Effector CD8-positive, alpha-beta T cell (primary cell): ENCODE results near the gene GFOD2.
"Not testable (repeated sequence)": the region's sequence is repeated elsewhere in the genome, so short reads cannot be mapped to it uniquely, and the experiment has no call there.

Experiments used
- DNase-seq: peaks from one replicate; lab custom pipeline; 2025; lab: John Stamatoyannopoulos, UW
- total RNA-seq, 4 experiments: gene quantifications; one replicate each; lab custom pipeline; 2026; lab: John Stamatoyannopoulos, UW

Gene GFOD2, protein sequence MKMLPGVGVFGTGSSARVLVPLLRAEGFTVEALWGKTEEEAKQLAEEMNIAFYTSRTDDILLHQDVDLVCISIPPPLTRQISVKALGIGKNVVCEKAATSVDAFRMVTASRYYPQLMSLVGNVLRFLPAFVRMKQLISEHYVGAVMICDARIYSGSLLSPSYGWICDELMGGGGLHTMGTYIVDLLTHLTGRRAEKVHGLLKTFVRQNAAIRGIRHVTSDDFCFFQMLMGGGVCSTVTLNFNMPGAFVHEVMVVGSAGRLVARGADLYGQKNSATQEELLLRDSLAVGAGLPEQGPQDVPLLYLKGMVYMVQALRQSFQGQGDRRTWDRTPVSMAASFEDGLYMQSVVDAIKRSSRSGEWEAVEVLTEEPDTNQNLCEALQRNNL
- total RNA-seq: 26.3 to 35.9 (median 31.4) reads per million in 4 experiments

DNA sequence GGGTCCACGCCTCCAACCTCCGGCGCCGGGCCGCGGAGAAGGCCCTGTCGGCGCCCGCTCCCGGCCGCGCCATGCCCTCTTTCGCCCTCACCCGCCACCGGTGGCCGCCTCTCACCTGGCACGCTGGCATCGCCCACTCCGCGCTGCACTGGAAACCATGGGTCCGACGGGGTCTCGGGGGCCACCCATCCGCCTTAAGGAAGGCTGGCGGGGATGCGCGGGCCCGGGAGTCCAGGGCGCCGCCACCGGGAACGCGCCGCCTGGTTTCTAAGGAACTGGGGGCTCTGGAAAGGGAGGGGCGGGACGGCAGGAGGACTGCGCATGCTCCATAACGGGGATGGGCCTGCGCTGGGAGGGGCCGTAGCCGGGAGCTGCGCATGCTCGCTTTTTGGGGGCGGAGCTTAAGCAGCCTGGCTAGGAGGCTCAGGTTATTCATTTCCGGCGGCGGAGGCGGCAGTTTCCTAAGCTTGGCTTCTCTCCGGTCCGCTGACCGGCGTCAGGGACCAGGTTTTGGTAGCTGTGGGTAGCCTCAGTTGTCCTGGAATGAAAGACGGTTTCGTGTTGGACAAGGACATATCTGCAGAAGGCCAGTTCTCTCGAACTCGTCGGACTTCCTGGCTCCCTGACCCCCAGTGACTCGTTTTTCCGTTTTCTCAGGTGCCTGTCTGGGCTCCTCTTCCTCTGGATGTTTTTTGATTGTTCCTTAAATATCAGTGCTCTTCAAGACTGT lies at the start of gene GFOD2:
GFOD2 (minus strand) TSS at position 269 of the 730 bp plus-strand sequence. CDS start 33,601 bp downstream, outside the sequence.
- DNase-seq: peak; percentile 96

GRCh38 chr16:67767953-67768352 lies 48.8 kb upstream of the GFOD2 start:
- DNase-seq: no peak

DNA sequence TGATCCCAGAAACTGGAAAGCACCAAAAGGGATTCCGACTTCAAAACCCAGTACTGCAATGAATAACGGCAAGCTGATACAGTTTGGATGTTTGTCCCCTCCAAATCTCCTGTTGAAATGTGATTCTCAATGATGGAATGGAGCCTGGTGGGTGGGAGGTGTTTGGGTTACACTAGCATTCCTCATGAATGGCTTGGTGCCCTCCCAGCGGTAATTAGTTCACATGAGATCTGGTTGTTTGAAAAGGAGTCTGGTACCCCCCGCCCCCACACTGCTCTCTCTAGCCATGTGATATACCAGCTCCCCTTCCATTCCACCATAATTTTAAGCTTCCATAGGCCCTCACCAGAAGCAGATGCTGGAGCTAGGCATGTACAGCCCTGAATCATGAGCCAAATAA lies 47.2 kb upstream of the GFOD2 start:
- no peak for DNase-seq

DNA sequence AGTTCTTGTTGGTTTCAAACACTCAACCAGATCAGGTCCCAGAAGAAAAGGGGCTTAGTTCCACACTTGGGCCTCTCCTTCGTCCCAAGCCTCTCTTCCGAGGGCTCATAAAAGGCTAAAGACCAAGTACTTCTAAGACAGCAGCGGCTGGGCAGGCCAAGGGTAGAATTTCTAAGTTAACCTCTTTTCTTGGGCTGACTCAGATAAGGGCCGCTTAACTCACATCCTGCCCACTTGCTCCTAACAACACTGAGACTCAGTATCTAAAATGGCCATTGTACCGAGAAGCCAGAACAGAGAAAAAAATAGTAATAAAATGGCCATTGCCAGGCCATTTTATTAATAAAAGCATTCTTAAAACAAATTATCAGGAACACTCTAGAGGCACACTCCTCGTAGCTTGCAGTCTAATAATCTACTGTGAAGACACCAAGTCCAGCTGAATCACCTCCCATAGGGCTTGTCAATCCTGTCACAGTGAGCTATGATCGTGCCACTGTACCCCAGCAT lies 45.1 kb upstream of the GFOD2 start:
- no peak for DNase-seq

GRCh38 chr16:67763066-67763465 lies 44.0 kb upstream of the GFOD2 start:
- DNase-seq: no peak

DNA sequence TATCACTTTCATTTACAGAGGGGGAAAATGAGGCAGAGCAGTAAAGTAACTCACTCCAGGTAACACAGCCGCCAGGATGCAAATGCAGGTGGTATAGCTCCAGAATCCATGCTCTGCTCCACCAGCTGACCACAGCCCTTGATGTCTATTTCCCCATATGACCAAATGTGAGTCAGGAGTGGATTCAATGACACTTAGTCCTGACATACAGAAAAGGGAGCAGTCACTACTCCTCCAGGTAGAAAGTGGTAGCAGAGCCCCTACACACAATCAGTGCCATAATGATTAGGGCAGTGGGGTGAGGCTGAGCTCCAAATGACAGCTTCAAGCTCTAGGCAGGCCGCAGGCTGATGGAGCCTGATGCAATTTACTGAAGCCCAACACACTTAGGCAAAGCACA lies 43.3 kb upstream of the GFOD2 start:
- no peak for DNase-seq

DNA sequence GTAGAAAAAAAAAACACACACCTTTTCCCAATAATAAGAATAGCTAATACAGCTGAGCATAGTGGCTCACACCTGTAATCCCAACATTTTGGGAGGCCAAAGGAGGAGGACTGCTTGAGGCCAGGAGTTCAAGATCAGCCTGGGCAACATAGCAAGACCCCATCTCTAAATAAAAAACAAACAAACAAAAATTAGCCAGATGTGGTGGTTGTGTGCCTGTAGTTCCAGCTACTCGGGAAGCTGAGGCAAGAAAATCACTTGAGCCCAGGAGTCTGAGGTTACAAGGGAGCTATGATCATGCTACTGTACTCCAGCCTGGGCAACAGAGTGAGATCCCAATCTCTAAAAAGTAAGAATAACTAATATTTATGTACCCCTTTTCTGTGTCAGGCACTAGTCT lies 42.8 kb upstream of the GFOD2 start:
- DNase-seq: no peak

DNA sequence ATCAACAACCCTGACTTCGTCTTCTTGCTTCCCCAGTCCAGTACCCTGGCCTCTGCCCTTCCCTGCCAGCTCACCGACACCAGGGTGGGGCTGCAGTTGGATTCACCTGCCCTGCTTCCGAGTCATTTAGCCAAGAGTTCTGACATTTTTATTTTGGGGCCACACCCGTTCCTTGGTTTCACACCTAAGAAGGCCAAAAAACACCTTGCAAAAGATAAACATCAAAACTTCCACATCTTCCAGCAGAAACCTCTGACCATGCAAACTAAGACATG lies 41.8 kb upstream of the GFOD2 start:
- no peak for DNase-seq

DNA sequence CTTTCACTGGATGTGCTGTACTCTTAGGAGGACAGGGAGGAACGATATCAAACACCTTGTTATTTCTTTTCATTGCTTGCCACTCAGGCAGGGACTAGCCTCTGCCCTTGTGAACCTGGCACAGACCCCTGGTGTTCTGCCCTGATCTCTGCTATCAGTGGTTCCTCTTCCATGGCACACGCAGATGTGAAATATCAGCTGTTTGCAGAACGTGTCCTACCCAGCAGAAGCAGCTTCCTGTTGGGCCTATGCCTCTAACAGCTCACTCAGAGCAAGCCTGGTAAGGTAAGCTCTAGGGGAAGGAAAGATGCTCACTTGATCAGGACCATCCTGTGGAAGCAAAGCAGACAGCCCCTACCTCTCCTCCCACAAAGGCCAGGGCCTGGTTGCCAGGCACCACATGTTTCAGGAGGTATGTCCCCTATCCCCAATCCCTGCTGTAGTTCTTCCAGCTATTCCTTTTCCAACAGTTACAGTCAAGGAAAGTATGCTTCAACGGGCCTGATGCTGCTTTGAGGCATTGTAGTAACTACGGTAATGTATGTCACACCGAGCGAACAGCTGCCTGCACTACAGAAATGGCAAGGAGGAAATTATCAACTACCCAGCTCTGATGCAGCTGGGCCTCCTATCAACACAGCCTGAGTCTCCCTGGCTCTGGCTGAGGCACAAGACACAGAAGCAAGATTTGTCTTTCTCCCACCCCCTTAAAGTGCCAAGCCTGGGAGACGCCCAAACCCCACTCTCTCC lies 41.3 kb upstream of the GFOD2 start:
- no peak for DNase-seq

GRCh38 chr16:67758966-67759365 lies 39.9 kb upstream of the GFOD2 start:
- DNase-seq: no peak

DNA sequence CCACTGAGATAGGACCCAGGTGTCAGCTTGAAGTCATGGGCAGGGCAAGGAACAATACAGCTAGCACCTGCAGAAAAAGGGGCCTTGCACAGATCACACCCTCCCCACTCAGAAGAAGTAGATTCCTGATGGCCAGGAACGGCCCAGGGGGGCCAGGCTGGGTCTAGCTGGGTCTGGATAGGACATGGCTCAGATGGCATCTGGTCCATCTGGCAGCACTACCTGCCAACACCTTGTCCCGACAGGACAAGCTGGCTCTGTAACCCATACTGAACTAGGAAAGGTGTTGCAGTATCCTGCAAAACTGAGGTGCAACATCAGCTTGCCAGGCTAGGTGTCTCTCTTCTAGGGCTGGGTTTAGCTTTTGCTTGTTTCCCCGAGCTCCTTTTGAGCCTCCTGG lies 38.9 kb upstream of the GFOD2 start:
- no peak for DNase-seq

GRCh38 chr16:67752641-67753040 lies 33.5 kb upstream of the GFOD2 start:
- DNase-seq: no peak

- DNase-seq: not testable (repeated sequence)
Measured at GRCh38 chr16:67751331-67751730, 32.2 kb upstream of the GFOD2 start.

GRCh38 chr16:67750466-67750865 lies 31.4 kb upstream of the GFOD2 start:
- no peak for DNase-seq

- DNase-seq: no peak
Measured at GRCh38 chr16:67749436-67750078, 30.4 kb upstream of the GFOD2 start.

- DNase-seq: no peak
Measured at GRCh38 chr16:67748834-67749233, 29.7 kb upstream of the GFOD2 start.

DNA sequence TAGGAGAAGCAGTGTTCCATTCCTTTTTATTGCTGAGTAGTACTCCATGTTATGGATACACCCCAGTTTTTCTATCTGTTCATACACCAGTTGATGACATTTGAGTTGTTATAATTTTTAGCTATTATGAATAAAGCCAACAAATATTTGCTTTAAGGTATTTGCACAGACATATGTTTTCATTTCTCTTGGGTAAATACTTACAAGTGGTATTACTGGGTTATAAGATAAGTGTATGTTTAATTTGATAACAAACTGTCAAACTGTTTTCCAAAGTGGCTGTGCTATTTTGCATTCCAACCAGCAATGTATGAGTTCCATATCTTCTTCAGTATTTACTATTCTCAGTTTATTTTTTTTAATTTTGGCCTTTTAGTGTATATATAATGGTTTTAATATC lies 27.7 kb upstream of the GFOD2 start:
- DNase-seq: no peak

GRCh38 chr16:67741118-67741517 lies 22.0 kb upstream of the GFOD2 start:
- no peak for DNase-seq

GRCh38 chr16:67740391-67740790 lies 21.3 kb upstream of the GFOD2 start:
- DNase-seq: no peak

DNA sequence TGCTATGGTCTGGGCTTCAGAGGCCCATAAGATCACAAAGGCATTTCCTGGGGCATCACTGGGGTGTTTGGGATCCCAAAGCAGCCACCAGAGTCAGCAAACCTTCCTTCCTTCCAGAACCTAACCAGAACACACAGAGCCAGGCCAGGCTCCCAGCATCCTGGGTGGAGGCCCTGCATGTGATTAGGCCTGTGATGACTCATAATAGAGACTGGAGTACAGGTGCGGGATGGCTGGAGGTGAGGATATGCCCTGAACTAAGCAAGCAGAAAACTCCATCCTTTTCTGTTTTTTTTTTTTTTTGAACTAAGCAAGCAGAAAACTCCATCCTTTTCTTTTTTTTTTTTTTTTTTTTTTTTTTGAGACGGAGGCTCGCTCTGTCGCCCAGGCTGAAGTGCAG lies 17.7 kb upstream of the GFOD2 start:
- no peak for DNase-seq

GRCh38 chr16:67734731-67735201 lies 15.7 kb upstream of the GFOD2 start:
- no peak for DNase-seq
